Neural cell (in vitro differentiated cells): ENCODE results near the gene GNE. TPM values are rescaled to one million over a fixed set of nuclear protein-coding genes. Genes with fewer than 3 reads are reported as not detected.

ENCODE experiments used
- H2AFZ ChIP-seq: fragments of 200-600, 300-800 bp; sonication (generic), shearing (Covaris generic); 2 replicates; pipeline ENCODE4 v1.6.0; 2014; ENCODE audit warnings: low read depth, mild to moderate bottlenecking, antibody characterized with exemption, low read length, moderate library complexity
- H3F3A ChIP-seq: fragments of 200-600 bp; shearing (Covaris generic); 2 replicates; pipeline ENCODE4 v1.6.1; 2016; ENCODE audit warnings: mild to moderate bottlenecking, moderate library complexity, mixed read lengths, antibody characterized with exemption, low read length; ENCODE audit not compliant: insufficient read depth, poor library complexity, severe bottlenecking
- H3K27ac ChIP-seq: fragments of 200-600, 300-800 bp; sonication (generic), shearing (Covaris generic); 2 replicates; pipeline ENCODE4 v1.5.1; 2014; ENCODE audit warnings: mild to moderate bottlenecking, low read length, moderate library complexity
- H3K27me3 ChIP-seq: fragments of 300-800, 200-600 bp; sonication (generic), shearing (Covaris generic); 2 replicates; pipeline ENCODE4 v1.6.0; 2014; ENCODE audit warnings: mild to moderate bottlenecking, low read depth, low read length, moderate library complexity; ENCODE audit not compliant: insufficient read depth
- H3K36me3 ChIP-seq: fragments of 300-800, 200-600 bp; sonication (generic), shearing (Covaris generic); 2 replicates; pipeline ENCODE4 v1.5.1; 2014; ENCODE audit warnings: mild to moderate bottlenecking, antibody characterized with exemption, low read length, moderate library complexity; ENCODE audit not compliant: insufficient read depth
- H3K4me2 ChIP-seq: fragments of 300-800, 200-600 bp; sonication (generic), shearing (Covaris generic); 2 replicates; pipeline ENCODE4 v1.6.0; 2014; ENCODE audit warnings: mild to moderate bottlenecking, low read length
- H3K4me3 ChIP-seq: fragments of 300-800, 200-600 bp; sonication (generic), shearing (Covaris generic); 2 replicates; pipeline ENCODE4 v1.5.1; 2014; ENCODE audit warnings: mild to moderate bottlenecking, low read length, moderate library complexity
- H3K79me2 ChIP-seq: fragments of 200-600 bp; shearing (Covaris generic); replicated peaks from 2 replicates; pipeline ENCODE4 v1.6.0; 2014; ENCODE audit warnings: mild to moderate bottlenecking, low read length, moderate library complexity; ENCODE audit not compliant: insufficient read depth
- H3K9ac ChIP-seq: fragments of 300-800, 200-600 bp; sonication (generic), shearing (Covaris generic); 2 replicates; pipeline ENCODE4 v1.6.1; 2016; ENCODE audit warnings: mild to moderate bottlenecking, low read length, mixed read lengths
- H3K9me2 ChIP-seq: fragments of 200-600 bp; shearing (Covaris generic); 2 replicates; pipeline ENCODE4 v1.6.1; 2016; ENCODE audit warnings: mild to moderate bottlenecking, low read length, mixed read lengths; ENCODE audit not compliant: insufficient read depth
- H3K9me3 ChIP-seq: fragments of 200-600, 300-800 bp; sonication (generic), shearing (Covaris generic); 2 replicates; pipeline ENCODE4 v1.6.1; 2016; ENCODE audit warnings: mild to moderate bottlenecking, mixed run types, low read length, moderate library complexity, mixed read lengths
- H4K20me1 ChIP-seq: fragments of 200-600 bp; shearing (Covaris generic); 2 replicates; pipeline ENCODE4 v1.6.1; 2016; ENCODE audit warnings: mild to moderate bottlenecking, mixed run types; ENCODE audit not compliant: insufficient read depth
- CTCF ChIP-seq: fragments of 450-650 bp; IDR thresholded peaks from 2 replicates; pipeline ENCODE4 v1.5.1; 2014; ENCODE audit warnings: antibody characterized with exemption, mild to moderate bottlenecking, moderate library complexity; ENCODE audit not compliant: poor library complexity, severe bottlenecking
- EP300 ChIP-seq: fragments of 450-650 bp; conservative IDR thresholded peaks from 2 replicates; pipeline ENCODE4 v1.6.1; 2014; ENCODE audit warnings: antibody characterized with exemption, mild to moderate bottlenecking, moderate library complexity; ENCODE audit not compliant: poor library complexity, severe bottlenecking
- EZH2 ChIP-seq: fragments of 200-600, 300-800 bp; shearing (Covaris generic), sonication (generic); IDR thresholded peaks from 2 replicates; pipeline ENCODE4 v1.6.1; 2014; ENCODE audit warnings: antibody characterized with exemption, low read length, borderline replicate concordance, mild to moderate bottlenecking; ENCODE audit not compliant: insufficient read depth, poor library complexity, severe bottlenecking
- MXI1 ChIP-seq: fragments of 450-650 bp; conservative IDR thresholded peaks from 2 replicates; pipeline ENCODE4 v1.6.1; 2014; ENCODE audit warnings: antibody characterized with exemption, mild to moderate bottlenecking; ENCODE audit not compliant: poor library complexity, severe bottlenecking
- POLR2AphosphoS5 ChIP-seq: IDR thresholded peaks from 2 replicates; pipeline ENCODE4 v1.6.1; 2012
- RAD21 ChIP-seq: fragments of 450-650 bp; conservative IDR thresholded peaks from 2 replicates; pipeline ENCODE4 v1.6.1; 2014; ENCODE audit warnings: antibody characterized with exemption, mild to moderate bottlenecking, moderate library complexity
- REST ChIP-seq: IDR thresholded peaks from 2 replicates; pipeline ENCODE4 v1.6.1; 2012; ENCODE audit warnings: borderline replicate concordance
- SMC3 ChIP-seq: fragments of 450-650 bp; conservative IDR thresholded peaks from 2 replicates; pipeline ENCODE4 v1.6.1; 2014; ENCODE audit warnings: antibody characterized with exemption, mild to moderate bottlenecking, moderate library complexity; ENCODE audit not compliant: poor library complexity
- TAF1 ChIP-seq: IDR thresholded peaks from 2 replicates; pipeline ENCODE4 v1.6.1; 2012; ENCODE audit warnings: low read depth
- polyA plus RNA-seq: library from polyadenylated mRNA; depleted of rRNA; stranded (reverse); fragments of >200 nt; gene quantifications from 2 replicates; pipeline ENCODE4 v1.2.3, GENCODE V29; 2014

The GNE gene
- polyA plus RNA-seq, 1 donor from 2014 or later: 22.7 TPM

GRCh38 chr9:36194326-36195000 lies 63.8 kb downstream of the GNE start:
- TF ChIP-seq POLR2AphosphoS5 (no peak), MXI1 (no peak), EZH2 (no peak), TAF1 (no peak), CTCF (no peak), EP300 (no peak), SMC3 (no peak)
- H4K20me1 ChIP-seq: no peaks in the 10 kb centered on the region
- no peaks in the 10 kb centered on the region for H3K27me3 ChIP-seq
- no peak overlapping the region for H3K9ac ChIP-seq
- H3K27ac ChIP-seq: no peak overlapping the region
- no peaks in the 10 kb centered on the region for H3K9me3 ChIP-seq
- H2AFZ ChIP-seq: no peak overlapping the region
- peaks cover 38% of the 10 kb centered on the region for H3K79me2 ChIP-seq
- H3F3A ChIP-seq: no peaks in the 10 kb centered on the region
- H3K9me2 ChIP-seq: no peaks in the 10 kb centered on the region
- no peaks in the 10 kb centered on the region for H3K36me3 ChIP-seq
- no peak overlapping the region for H3K4me2 ChIP-seq
- no peak overlapping the region for H3K4me3 ChIP-seq

GRCh38 chr9:36193023-36193422 lies 65.2 kb downstream of the GNE start:
- Histone ChIP-seq H3K79me2 (peaks cover 38% of the 10 kb centered on the region), H3K36me3 (no peaks in the 10 kb centered on the region), H3F3A (no peaks in the 10 kb centered on the region), H3K4me2 (peak overlapping the region; percentile 96), H3K27ac (no peak overlapping the region), H3K9me2 (no peaks in the 10 kb centered on the region), H4K20me1 (no peaks in the 10 kb centered on the region), H3K4me3 (peak overlapping the region; percentile 80), H2AFZ (no peak overlapping the region), H3K27me3 (no peaks in the 10 kb centered on the region), H3K9ac (no peak overlapping the region), H3K9me3 (no peaks in the 10 kb centered on the region)
- TF ChIP-seq POLR2AphosphoS5 (no peak), EP300 (no peak), MXI1 (no peak), CTCF (no peak), RAD21 (no peak), TAF1 (no peak), REST (no peak), EZH2 (no peak), SMC3 (no peak)
